ENCODE results near the gene EDC3.

Gene EDC3

DNA sequence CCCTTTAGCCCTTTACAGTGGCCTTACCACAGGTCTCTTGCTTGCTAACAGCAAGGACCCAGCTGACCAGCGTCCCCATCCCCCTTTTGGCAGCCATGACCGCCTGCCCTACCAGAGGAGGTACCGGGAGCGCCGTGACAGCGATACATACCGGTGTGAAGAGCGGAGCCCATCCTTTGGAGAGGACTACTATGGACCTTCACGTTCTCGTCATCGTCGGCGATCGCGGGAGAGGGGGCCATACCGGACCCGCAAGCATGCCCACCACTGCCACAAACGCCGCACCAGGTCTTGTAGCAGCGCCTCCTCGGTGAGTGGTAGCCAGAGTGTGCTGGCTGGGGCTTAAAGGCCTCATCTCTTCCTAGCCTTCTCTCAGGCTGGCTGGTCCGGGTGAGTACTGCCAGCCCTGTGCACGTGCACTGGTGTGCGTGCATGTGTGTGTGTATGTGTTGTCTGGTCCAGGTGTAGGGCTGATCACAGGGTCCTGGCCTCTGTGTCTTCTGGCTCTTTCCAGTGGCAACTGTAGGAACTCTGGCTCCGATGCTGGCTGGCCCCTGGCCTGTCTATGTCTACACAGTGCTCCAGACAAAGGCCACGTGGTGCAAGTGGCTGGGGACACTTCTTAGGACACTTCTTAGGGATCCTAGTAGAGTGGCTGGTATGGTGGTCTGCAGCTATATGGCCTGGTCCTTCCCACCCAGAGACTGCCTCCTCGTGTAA is 75.7 kb downstream of the EDC3 start:
- Mint-ChIP-seq H3K27me3 (ENCODE audit: low read depth, poor library complexity) (peaks cover 6% of the 10 kb centered on the region), H3K9me3 (no peaks in the 10 kb centered on the region), H3K4me3 (no peak overlapping the region), H3K36me3 (ENCODE audit: low read depth) (peaks cover 48% of the 10 kb centered on the region), H3K4me1 (peaks cover 42% of the 10 kb centered on the region), H3K27ac (no peak overlapping the region)
- no peak for DNase-seq
- no peak for TF ChIP-seq CTCF (IDR thresholded peaks at IDR 0.05)

DNA sequence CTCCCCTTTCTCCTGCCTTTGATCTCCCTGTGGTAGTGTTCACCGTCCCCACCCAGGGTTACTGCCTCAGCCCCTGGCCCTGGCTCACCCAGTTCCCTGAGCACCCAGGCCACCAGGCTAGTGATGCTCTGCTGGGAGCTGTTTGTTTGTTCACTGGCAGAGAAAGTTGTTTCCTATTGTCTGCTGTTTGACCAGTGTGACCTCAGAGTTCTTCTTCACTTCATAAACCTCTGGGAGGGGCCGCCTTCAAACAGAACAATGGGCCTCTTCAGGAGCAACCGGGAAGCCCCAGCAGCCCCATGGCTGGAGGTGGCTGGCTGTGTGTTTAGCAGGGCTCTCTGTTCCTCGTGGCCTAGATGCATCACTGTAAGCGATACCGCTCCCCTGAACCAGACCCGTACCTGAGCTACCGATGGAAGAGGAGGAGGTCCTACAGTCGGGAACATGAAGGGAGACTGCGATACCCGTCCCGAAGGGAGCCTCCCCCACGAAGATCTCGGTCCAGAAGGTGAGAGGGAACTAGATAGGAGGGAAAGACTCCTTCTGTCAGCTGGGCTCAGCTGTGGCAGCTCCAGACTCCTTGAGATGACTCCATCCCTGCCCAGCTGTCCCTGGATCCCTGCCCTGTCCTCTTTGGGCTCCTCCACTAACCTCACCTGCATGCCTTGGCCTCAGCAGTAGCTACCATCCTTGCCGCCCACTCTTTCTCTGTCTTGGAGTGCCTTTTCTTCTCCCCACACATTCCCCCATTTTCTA is 76.8 kb downstream of the EDC3 start:
- no peak for TF ChIP-seq CTCF (IDR thresholded peaks at IDR 0.05)
- H3K4me3 Mint-ChIP-seq: no peak overlapping the region
- H3K4me1 Mint-ChIP-seq: peaks cover 45% of the 10 kb centered on the region
- H3K27me3 Mint-ChIP-seq (ENCODE audit: low read depth, poor library complexity): peaks cover 6% of the 10 kb centered on the region
- H3K36me3 Mint-ChIP-seq (ENCODE audit: low read depth): peaks cover 40% of the 10 kb centered on the region
- no peak for DNase-seq
- H3K9me3 Mint-ChIP-seq: no peaks in the 10 kb centered on the region
- H3K27ac Mint-ChIP-seq: peak overlapping the region; percentile 77

DNA sequence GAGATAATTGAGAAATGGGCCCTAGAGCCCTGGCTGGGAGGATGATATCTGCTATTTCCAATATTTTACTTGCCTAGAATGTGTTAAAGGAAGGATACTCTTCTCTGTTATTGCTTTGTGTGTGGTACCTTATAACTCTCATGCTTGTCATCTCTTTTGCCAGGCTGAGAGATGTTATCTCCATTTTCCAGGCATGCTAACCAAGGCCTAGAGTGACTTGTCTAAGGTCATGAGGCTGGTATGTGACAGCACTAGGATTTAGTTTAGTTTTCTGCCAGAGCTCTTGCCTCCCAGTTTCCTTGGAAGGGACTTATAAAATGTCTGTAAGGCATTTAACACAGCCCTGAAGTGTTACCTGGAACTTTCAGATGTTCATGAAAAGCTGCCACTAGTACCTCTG is 78.8 kb downstream of the EDC3 start:
- no peak for TF ChIP-seq CTCF (IDR thresholded peaks at IDR 0.05)
- Mint-ChIP-seq H3K36me3 (ENCODE audit: low read depth) (peaks cover 24% of the 10 kb centered on the region), H3K27me3 (ENCODE audit: low read depth, poor library complexity) (peaks cover 6% of the 10 kb centered on the region), H3K4me3 (peak overlapping the region; percentile 91), H3K27ac (peak overlapping the region; percentile 93), H3K4me1 (peaks cover 54% of the 10 kb centered on the region), H3K9me3 (no peaks in the 10 kb centered on the region)
- no peak for DNase-seq

DNA sequence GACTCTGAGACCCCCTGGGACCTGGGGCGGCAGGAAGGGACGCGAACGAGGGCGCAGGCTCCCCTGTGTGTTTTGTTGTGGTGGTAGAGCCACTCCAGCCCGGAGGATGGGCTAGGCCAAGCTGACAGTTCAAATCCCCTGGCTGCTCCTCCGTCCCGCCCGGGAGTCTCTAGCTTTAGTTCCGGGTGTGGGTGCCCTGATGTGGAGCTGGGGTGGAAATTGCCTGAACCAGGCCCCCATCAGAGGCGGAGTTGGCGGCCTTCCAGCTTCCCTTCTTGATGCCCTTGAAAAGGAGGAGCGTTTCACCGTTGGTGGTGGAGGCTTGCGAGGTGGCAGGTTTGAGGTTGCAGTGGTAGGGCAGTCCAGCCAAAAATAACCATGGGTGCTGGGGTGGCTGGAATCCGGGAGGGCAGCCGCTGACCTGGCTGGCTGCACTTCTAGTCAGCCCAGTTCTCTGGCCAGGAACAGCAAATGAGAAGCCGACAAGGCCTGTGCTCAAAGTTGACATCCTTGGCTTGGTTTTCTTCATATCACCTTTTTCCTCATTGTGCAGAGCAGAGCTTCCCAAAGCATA is 79.4 kb downstream of the EDC3 start:
- Mint-ChIP-seq H3K4me3 (peak overlapping the region; percentile 91), H3K4me1 (peaks cover 49% of the 10 kb centered on the region), H3K9me3 (no peaks in the 10 kb centered on the region), H3K27ac (peak overlapping the region; percentile 93), H3K27me3 (ENCODE audit: low read depth, poor library complexity) (peaks cover 2% of the 10 kb centered on the region), H3K36me3 (ENCODE audit: low read depth) (peaks cover 19% of the 10 kb centered on the region)
- no peak for TF ChIP-seq CTCF (IDR thresholded peaks at IDR 0.05)
- no peak for DNase-seq

- Mint-ChIP-seq H3K4me3 (peak within 1 kb of the TSS; percentile 91), H3K4me1 (peaks cover 48% of the 10 kb centered on the region)
- no peak for TF ChIP-seq CTCF (IDR thresholded peaks at IDR 0.05)
Observed at GRCh38 chr15:74615508-74616365, 80.1 kb downstream of the EDC3 start, which contains the start of gene CLK3. Gene CLK3, plus strand, starts transcription at chr15:74615836. Its CDS starts 3,361 bp downstream, at chr15:74619197.

More at GRCh38 chr15:74615508-74616365, 80.1 kb downstream of the EDC3 start, which contains the start of gene CLK3:
- DNase-seq: peak; percentile 98
- Mint-ChIP-seq H3K9me3 (no peaks in the 10 kb centered on the region), H3K36me3 (ENCODE audit: low read depth) (peaks cover 12% of the 10 kb centered on the region), H3K27me3 (ENCODE audit: low read depth, poor library complexity) (peaks cover 2% of the 10 kb centered on the region), H3K27ac (peak within 1 kb of the TSS; percentile 96)

Measured in nephron progenitor cell (in vitro differentiated cells).